Measurements from ENCODE around the gene SLC25A30.
A peak's percentile ranks its signal among the peaks of the same experiment; 100 is the strongest.
"Not testable (repeated sequence)": the region's sequence is repeated elsewhere in the genome, so short reads cannot be mapped to it uniquely, and the experiment has no call there.

Gene SLC25A30

GRCh38 chr13:45364876-45365557 lies 53.2 kb downstream of the SLC25A30 start:
- DNase-seq, result no peak

- DNase-seq, result no peak
Measured at GRCh38 chr13:45362939-45363338, 55.2 kb downstream of the SLC25A30 start.

- DNase-seq, result peak; percentile 65
Measured at GRCh38 chr13:45361596-45362206, 56.5 kb downstream of the SLC25A30 start.

- no peak for DNase-seq
Measured at GRCh38 chr13:45356966-45357672, 61.1 kb downstream of the SLC25A30 start.

- DNase-seq, result no peak
Measured at GRCh38 chr13:45353895-45354294, 64.3 kb downstream of the SLC25A30 start.

GRCh38 chr13:45352031-45352430 lies 66.1 kb downstream of the SLC25A30 start:
- DNase-seq, result no peak

- no peak for DNase-seq
Measured at GRCh38 chr13:45350152-45350551, 68.0 kb downstream of the SLC25A30 start.

GRCh38 chr13:45349438-45349837 lies 68.7 kb downstream of the SLC25A30 start:
- peak; percentile 63 for DNase-seq

GRCh38 chr13:45344064-45344463 lies 74.1 kb downstream of the SLC25A30 start:
- DNase-seq, result not testable (repeated sequence)
